HG02943 (cell line): ENCODE measurements around the gene LILRB1.
"Not testable (repeated sequence)": the region's sequence is repeated elsewhere in the genome, so short reads cannot be mapped to it uniquely, and the experiment has no call there.

Experiments
- ATAC-seq: cut with Tn5 transposase; IDR thresholded peaks from one replicate; pipeline ENCODE4 v1.9.1; 2021; ENCODE audit warnings: mild to moderate bottlenecking, low read depth, moderate library complexity; ENCODE audit not compliant: unreplicated experiment

LILRB1 gene

GRCh38 chr19:54660964-54661363, 30.7 kb downstream of the LILRB1 start:
- no peak for ATAC-seq

DNA sequence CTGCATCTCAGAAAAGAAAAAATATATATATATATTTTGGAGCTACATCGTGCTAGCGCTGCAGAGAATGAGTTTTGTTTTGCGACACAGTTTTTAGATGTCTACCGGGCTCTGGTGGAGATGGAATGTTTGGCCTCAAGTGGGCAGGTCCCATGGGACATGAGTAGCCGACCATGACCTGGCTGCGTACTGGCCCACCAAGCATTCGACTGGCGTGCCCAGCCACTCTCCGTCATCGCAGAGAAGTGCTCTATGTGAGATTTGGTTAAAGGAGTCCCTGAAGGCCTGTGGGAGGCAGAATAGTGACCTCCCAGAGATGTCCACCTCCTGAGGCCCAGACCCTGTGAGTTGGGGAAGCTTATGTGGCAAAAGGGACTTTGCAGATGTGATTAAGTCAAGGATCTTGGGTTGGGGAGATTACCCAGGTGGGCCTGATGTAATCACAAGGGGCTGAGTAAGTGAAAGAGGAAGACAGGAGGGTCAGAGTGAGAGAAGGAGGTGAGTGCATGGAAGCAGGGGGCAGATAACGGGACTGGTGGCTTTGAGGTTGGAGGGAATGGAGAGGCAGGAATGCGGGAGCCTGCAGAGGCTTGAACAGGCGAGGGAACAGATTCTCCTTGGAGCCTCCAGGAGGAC, 31.7 kb downstream of the LILRB1 start:
- ATAC-seq: no peak

DNA sequence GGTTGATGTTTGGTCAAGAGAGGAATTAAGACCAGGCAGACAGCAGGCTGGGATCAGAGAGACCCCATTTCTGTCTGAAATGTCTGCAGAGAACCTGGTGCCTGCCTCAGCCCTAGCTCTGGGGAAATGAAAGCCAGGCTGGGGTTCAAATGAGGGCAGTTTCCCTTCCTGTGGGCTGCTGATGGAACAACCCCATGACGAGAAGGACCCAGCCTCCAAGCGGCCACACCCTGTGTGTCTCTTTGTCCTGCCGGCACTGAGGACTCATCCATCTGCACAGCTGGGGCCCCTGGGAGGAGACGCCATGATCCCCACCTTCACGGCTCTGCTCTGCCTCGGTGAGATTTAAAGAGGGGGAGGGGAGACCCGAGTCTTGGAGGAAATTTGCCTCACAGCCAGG, 32.4 kb downstream of the LILRB1 start, which contains the start of gene LILRB4:
LILRB4 (plus strand) TSS at position 256 of the 400 bp plus-strand sequence; CDS start at position 305, 49 bp downstream.
- ATAC-seq: no peak

GRCh38 chr19:54665530-54665929, 35.2 kb downstream of the LILRB1 start:
- no peak for ATAC-seq

DNA sequence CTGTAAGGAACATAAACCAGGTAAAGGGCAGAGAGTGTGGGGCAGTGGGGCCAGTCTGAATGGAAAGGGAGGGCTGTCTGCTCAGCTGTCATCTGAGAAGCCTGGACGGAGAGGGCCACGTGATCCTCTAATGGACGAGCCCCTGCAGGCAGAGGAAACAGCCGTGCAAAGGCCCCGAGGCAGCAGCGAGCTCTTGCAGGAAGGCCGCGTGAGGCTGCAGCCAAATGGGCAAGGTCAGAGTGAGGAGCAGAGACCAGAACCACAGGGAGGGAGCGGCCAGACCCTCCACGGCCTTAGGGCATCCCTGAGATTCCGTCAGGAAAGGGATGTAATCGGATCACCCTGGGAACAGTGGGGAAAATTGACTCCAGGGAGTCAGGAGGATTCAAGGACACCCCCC, 36.9 kb downstream of the LILRB1 start:
- ATAC-seq: no peak

- ATAC-seq: no peak
Measured at GRCh38 chr19:54668353-54668752, 38.1 kb downstream of the LILRB1 start.

DNA sequence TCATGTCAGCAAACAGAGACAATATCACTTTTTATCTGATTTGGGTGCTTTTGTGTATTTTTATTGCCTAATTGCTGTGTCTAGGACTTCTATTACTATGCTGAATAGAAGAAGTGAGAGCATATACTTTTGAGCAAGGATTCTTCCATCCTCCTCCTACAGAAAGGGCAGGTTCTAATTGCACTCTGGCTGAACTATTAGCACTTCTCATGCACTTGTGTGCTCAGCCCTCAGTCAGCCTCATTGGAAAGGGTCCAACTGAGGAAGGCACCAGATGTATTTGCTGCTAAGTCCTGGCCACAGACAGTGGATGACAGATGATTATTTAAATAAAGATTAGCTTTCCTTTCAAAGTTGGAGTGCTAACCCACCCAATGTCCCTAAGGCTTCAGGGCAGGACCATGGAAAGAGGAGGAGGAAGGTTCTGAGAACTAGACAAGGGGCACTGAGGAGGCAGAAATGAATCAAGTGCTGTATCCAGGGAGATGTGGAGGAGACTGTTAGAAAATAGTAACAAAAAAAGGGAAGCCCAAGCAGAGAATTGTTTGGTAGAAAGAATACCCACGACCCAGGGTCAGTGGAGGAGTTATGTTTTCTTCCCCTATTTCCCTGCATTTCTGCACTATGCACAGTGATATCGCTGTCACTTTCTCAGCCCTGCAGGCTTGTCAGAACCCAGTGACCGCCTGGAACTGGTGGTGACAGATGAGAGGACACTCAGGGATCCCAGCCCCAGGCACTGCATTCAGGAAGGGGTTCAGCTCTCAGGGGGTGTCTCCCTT, 40.5 kb downstream of the LILRB1 start:
- no peak for ATAC-seq

GRCh38 chr19:54673222-54673621, 42.9 kb downstream of the LILRB1 start:
- no peak for ATAC-seq

- ATAC-seq: no peak
Measured at GRCh38 chr19:54674021-54674617, 43.8 kb downstream of the LILRB1 start.

- ATAC-seq: not testable (repeated sequence)
Measured at GRCh38 chr19:54676210-54676834, 46.0 kb downstream of the LILRB1 start.

DNA sequence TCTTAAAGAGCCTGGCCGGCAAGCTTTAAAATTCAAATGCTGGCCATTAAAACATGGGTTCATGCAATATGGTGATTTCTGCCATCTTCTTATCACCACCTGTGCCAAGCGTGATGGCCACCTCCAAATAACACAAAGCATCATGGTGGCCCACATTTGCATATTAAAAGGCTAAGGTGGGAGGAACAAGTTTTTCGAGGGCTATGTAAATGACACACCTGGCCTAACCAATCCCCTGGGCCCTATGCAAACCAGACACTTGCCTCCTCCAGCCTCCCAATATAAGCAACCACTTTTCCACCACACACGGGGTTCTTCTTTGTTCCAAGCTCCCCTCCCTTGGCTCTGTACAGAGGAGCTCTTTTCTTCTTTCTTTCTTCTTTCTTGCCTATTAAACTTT, 46.9 kb downstream of the LILRB1 start:
- no peak for ATAC-seq

GRCh38 chr19:54681596-54681995, 51.3 kb downstream of the LILRB1 start:
- not testable (repeated sequence) for ATAC-seq

- no peak for ATAC-seq
Measured at GRCh38 chr19:54682306-54682856, 52.1 kb downstream of the LILRB1 start.

GRCh38 chr19:54684527-54684926, 54.2 kb downstream of the LILRB1 start:
- no peak for ATAC-seq
